HG03097 (cell line): Measurements from ENCODE around the gene SP110.
"Not testable (repeated sequence)": the region's sequence is repeated elsewhere in the genome, so short reads cannot be mapped to it uniquely, and the experiment has no call there.

Experiments
- ATAC-seq: cut with Tn5 transposase; IDR thresholded peaks from one replicate; pipeline ENCODE4 v1.9.1; 2021; ENCODE audit not compliant: unreplicated experiment, low FRiP score

Gene SP110

GRCh38 chr2:230219419-230220331, at the start of gene SP110:
TSS of gene SP110 (minus strand) at chr2:230219984. CDS start at chr2:230216927, 3,057 bp downstream.
- peak; percentile 72 for ATAC-seq

GRCh38 chr2:230268606-230269243, 48.9 kb upstream of the SP110 start:
- ATAC-seq: peak; percentile 60

- peak; percentile 54 for ATAC-seq
These were observed 47.8 kb upstream of the SP110 start for GRCh38 chr2:230267556-230267955.

- ATAC-seq: no peak
These were observed 47.3 kb upstream of the SP110 start for GRCh38 chr2:230267059-230267458.

- no peak for ATAC-seq
These were observed 46.9 kb upstream of the SP110 start for GRCh38 chr2:230266638-230267037.

- ATAC-seq: not testable (repeated sequence)
These were observed 45.2 kb upstream of the SP110 start for GRCh38 chr2:230264945-230265344.

GRCh38 chr2:230262246-230262645, 42.5 kb upstream of the SP110 start:
- ATAC-seq: no peak

- no peak for ATAC-seq
These were observed 38.7 kb upstream of the SP110 start for GRCh38 chr2:230258483-230258882.

- no peak for ATAC-seq
These were observed 37.0 kb upstream of the SP110 start for GRCh38 chr2:230256733-230257332.

GRCh38 chr2:230254152-230254881, 34.5 kb upstream of the SP110 start:
- ATAC-seq: no peak

GRCh38 chr2:230250231-230250630, 30.4 kb upstream of the SP110 start:
- no peak for ATAC-seq

GRCh38 chr2:230246206-230246605, 26.4 kb upstream of the SP110 start:
- no peak for ATAC-seq

- no peak for ATAC-seq
These were observed 24.4 kb upstream of the SP110 start for GRCh38 chr2:230244211-230244610.

GRCh38 chr2:230234845-230235244, 15.1 kb upstream of the SP110 start:
- no peak for ATAC-seq

GRCh38 chr2:230234122-230234722, 14.4 kb upstream of the SP110 start:
- no peak for ATAC-seq

- no peak for ATAC-seq
These were observed 11.5 kb upstream of the SP110 start for GRCh38 chr2:230231251-230231650.

GRCh38 chr2:230230496-230231200, 10.9 kb upstream of the SP110 start:
- no peak for ATAC-seq

GRCh38 chr2:230230087-230230486, 10.3 kb upstream of the SP110 start:
- ATAC-seq: no peak

GRCh38 chr2:230227216-230227615, 7.4 kb upstream of the SP110 start:
- ATAC-seq: no peak

GRCh38 chr2:230226051-230226551, 6.3 kb upstream of the SP110 start:
- ATAC-seq: peak; percentile 64
